ENCODE measurements around the gene FYCO1.

FYCO1 gene

GRCh38 chr3:45950131-45950530 is 45.5 kb downstream of the FYCO1 start:
- H3K27ac ChIP-seq (replicated peaks): no peak overlapping the region
- TF ChIP-seq CTCF (IDR thresholded peaks at IDR 0.05; ENCODE audit: insufficient read depth, low read length) (no peak), REST (IDR thresholded peaks at IDR 0.05; ENCODE audit: insufficient replicate concordance, low read depth) (no peak), GABPA (IDR thresholded peaks at IDR 0.05; ENCODE audit: low read depth) (no peak), POLR2AphosphoS5 (IDR thresholded peaks at IDR 0.05; ENCODE audit: low read depth) (no peak), SPI1 (IDR thresholded peaks at IDR 0.05; ENCODE audit: borderline replicate concordance, low read depth) (no peak)
- no peak for DNase-seq (ENCODE audit: low read depth in 1 of 2, low spot score in 1 of 2)
- H3K4me3 ChIP-seq (replicated peaks; ENCODE audit: insufficient read depth, low read length): no peak overlapping the region
- H3K27me3 ChIP-seq (ENCODE audit: insufficient read depth, poor library complexity, severe bottlenecking): no peaks in the 10 kb centered on the region

- TF ChIP-seq POLR2AphosphoS5 (IDR thresholded peaks at IDR 0.05; ENCODE audit: low read depth) (no peak), GABPA (IDR thresholded peaks at IDR 0.05; ENCODE audit: low read depth) (no peak), REST (IDR thresholded peaks at IDR 0.05; ENCODE audit: insufficient replicate concordance, low read depth) (no peak), SPI1 (IDR thresholded peaks at IDR 0.05; ENCODE audit: borderline replicate concordance, low read depth) (no peak), CTCF (IDR thresholded peaks at IDR 0.05; ENCODE audit: insufficient read depth, low read length) (no peak)
- Histone ChIP-seq H3K27ac (replicated peaks) (no peak overlapping the region), H3K4me3 (replicated peaks; ENCODE audit: insufficient read depth, low read length) (no peak overlapping the region), H3K27me3 (ENCODE audit: insufficient read depth, poor library complexity, severe bottlenecking) (no peaks in the 10 kb centered on the region)
- no peak for DNase-seq (ENCODE audit: low read depth in 1 of 2, low spot score in 1 of 2)
Observed at GRCh38 chr3:45949432-45949831, 46.2 kb downstream of the FYCO1 start.

GRCh38 chr3:45948881-45949280 is 46.7 kb downstream of the FYCO1 start:
- Histone ChIP-seq H3K27ac (replicated peaks) (no peak overlapping the region), H3K4me3 (replicated peaks; ENCODE audit: insufficient read depth, low read length) (no peak overlapping the region), H3K27me3 (ENCODE audit: insufficient read depth, poor library complexity, severe bottlenecking) (no peaks in the 10 kb centered on the region)
- DNase-seq (ENCODE audit: low read depth in 1 of 2, low spot score in 1 of 2): no peak
- no peak for TF ChIP-seq POLR2AphosphoS5 (IDR thresholded peaks at IDR 0.05; ENCODE audit: low read depth)
- TF ChIP-seq REST (IDR thresholded peaks at IDR 0.05; ENCODE audit: insufficient replicate concordance, low read depth): no peak
- TF ChIP-seq CTCF (IDR thresholded peaks at IDR 0.05; ENCODE audit: insufficient read depth, low read length): no peak
- TF ChIP-seq GABPA (IDR thresholded peaks at IDR 0.05; ENCODE audit: low read depth): no peak
- no peak for TF ChIP-seq SPI1 (IDR thresholded peaks at IDR 0.05; ENCODE audit: borderline replicate concordance, low read depth)

Measured in HL-60 (cell line).